RWPE2 (cell line): ENCODE measurements around the gene HIVEP3.

ENCODE experiments used
- ATAC-seq: fragments of 200-7000 bp; cut with Tn5 transposase; 3 replicates; pipeline ENCODE4 v1.9.1; 2021; ENCODE audit warnings: low read depth
- DNase-seq: peaks from one replicate; pipeline ENCODE4 v3.0.0-alpha.2; 2020; ENCODE audit warnings: low spot score
- H3K27ac ChIP-seq: fragments of 450-650 bp; 2 replicates; pipeline ENCODE4 v1.5.1; 2017; ENCODE audit warnings: mild to moderate bottlenecking; ENCODE audit not compliant: poor library complexity, severe bottlenecking
- H3K27me3 ChIP-seq: fragments of 250-450 bp; sonication (Bioruptor Pico); 2 replicates; pipeline ENCODE4 v1.5.1; 2021; ENCODE audit warnings: mild to moderate bottlenecking, moderate library complexity; ENCODE audit not compliant: insufficient read depth, poor library complexity, severe bottlenecking
- H3K36me3 ChIP-seq: fragments of 250-450 bp; sonication (Bioruptor Pico); 2 replicates; pipeline ENCODE4 v1.5.1; 2020; ENCODE audit warnings: low read depth, mild to moderate bottlenecking, moderate library complexity
- H3K4me1 ChIP-seq: fragments of 250-450 bp; sonication (Bioruptor Pico); 2 replicates; pipeline ENCODE4 v1.5.1; 2021; ENCODE audit warnings: mild to moderate bottlenecking, moderate library complexity; ENCODE audit not compliant: insufficient read depth, poor library complexity, severe bottlenecking
- H3K4me3 ChIP-seq: fragments of 250-450 bp; sonication (Bioruptor Pico); 2 replicates; pipeline ENCODE4 v1.5.1; 2021; ENCODE audit warnings: mild to moderate bottlenecking, moderate library complexity; ENCODE audit not compliant: severe bottlenecking
- H3K9me3 ChIP-seq: fragments of 250-450 bp; sonication (Bioruptor Pico); 2 replicates; pipeline ENCODE4 v1.5.1; 2021; ENCODE audit warnings: mild to moderate bottlenecking, moderate library complexity; ENCODE audit not compliant: severe bottlenecking
- CTCF ChIP-seq: fragments of 450-650 bp; IDR thresholded peaks from one replicate; pipeline ENCODE4 v1.5.1; 2017; ENCODE audit warnings: mild to moderate bottlenecking, moderate library complexity; ENCODE audit not compliant: poor library complexity, severe bottlenecking

HIVEP3 gene

GRCh38 chr1:41626616-41627375, 291.9 kb downstream of the HIVEP3 start:
- ATAC-seq (peak; percentile 88), DNase-seq (peak; percentile 79)
- no peaks in the 10 kb centered on the region for H3K27me3 ChIP-seq
- H3K9me3 ChIP-seq = no peaks in the 10 kb centered on the region
- TF ChIP-seq CTCF = no peak
- no peak overlapping the region for H3K4me3 ChIP-seq
- no peaks in the 10 kb centered on the region for H3K36me3 ChIP-seq
- peaks cover 21% of the 10 kb centered on the region for H3K4me1 ChIP-seq
- H3K27ac ChIP-seq = peak overlapping the region; percentile 51

- Histone ChIP-seq H3K4me1 (peaks cover 21% of the 10 kb centered on the region), H3K4me3 (no peak overlapping the region), H3K27me3 (no peaks in the 10 kb centered on the region), H3K9me3 (no peaks in the 10 kb centered on the region), H3K36me3 (no peaks in the 10 kb centered on the region), H3K27ac (peak overlapping the region; percentile 51)
- TF ChIP-seq CTCF = no peak
- ATAC-seq (peak; percentile 68), DNase-seq (no peak)
These were observed 292.6 kb downstream of the HIVEP3 start for GRCh38 chr1:41626146-41626545.

- no peak overlapping the region for H3K4me3 ChIP-seq
- TF ChIP-seq CTCF = no peak
- H3K4me1 ChIP-seq = peaks cover 27% of the 10 kb centered on the region
- no peaks in the 10 kb centered on the region for H3K27me3 ChIP-seq
- H3K27ac ChIP-seq = no peak overlapping the region
- no peak for DNase-seq
- no peaks in the 10 kb centered on the region for H3K9me3 ChIP-seq
- H3K36me3 ChIP-seq = no peaks in the 10 kb centered on the region
- ATAC-seq = no peak
These were observed 295.0 kb downstream of the HIVEP3 start for GRCh38 chr1:41623736-41624135.

GRCh38 chr1:41622859-41623732, 295.6 kb downstream of the HIVEP3 start:
- Histone ChIP-seq H3K27me3 (no peaks in the 10 kb centered on the region), H3K4me3 (no peak overlapping the region), H3K4me1 (peaks cover 33% of the 10 kb centered on the region), H3K27ac (no peak overlapping the region), H3K36me3 (no peaks in the 10 kb centered on the region), H3K9me3 (no peaks in the 10 kb centered on the region)
- ATAC-seq (no peak), DNase-seq (no peak)
- TF ChIP-seq CTCF = no peak
